Measurements from ENCODE around the gene KDM5C. TPM values are rescaled to one million over a fixed set of nuclear protein-coding genes. Genes with fewer than 3 reads are reported as not detected.

KDM5C gene
- total RNA-seq, 1 experiment from 2014 or later: 89.8 TPM

- no peaks in the 10 kb centered on the region for H3K4me1 ChIP-seq (ENCODE audit: insufficient read depth, low read length)
- no peaks in the 10 kb centered on the region for H3F3A ChIP-seq (ENCODE audit: low read length, unreplicated experiment)
- H3K9ac ChIP-seq (ENCODE audit: low read length): no peak overlapping the region
- H3K9me2 ChIP-seq (replicated peaks; ENCODE audit: low read length): no peaks in the 10 kb centered on the region
- POLR2A ChIA-PET (ENCODE audit: unreplicated experiment): no interaction called here
- no peaks in the 10 kb centered on the region for H3K9me3 ChIP-seq (ENCODE audit: low read length)
- intact Hi-C loops (cut with micrococcal nuclease): no loop called here
- TF ChIP-seq CTCF (conservative IDR thresholded peaks at IDR 0.05; ENCODE audit: low read depth, low read length): no peak
- no peak for TF ChIP-seq EZH2 (IDR thresholded peaks at IDR 0.05; ENCODE audit: low read length, unreplicated experiment)
- no peak for TF ChIP-seq EZH2phosphoT487 (IDR thresholded peaks at IDR 0.05; ENCODE audit: borderline replicate concordance, low read length)
- no peak overlapping the region for H3K4me2 ChIP-seq (ENCODE audit: low read length)
- H3K36me3 ChIP-seq (ENCODE audit: low read depth, low read length): no peaks in the 10 kb centered on the region
- no peak overlapping the region for H3K27ac ChIP-seq (ENCODE audit: low read length)
- no peak overlapping the region for H3K4me3 ChIP-seq (ENCODE audit: low read length)
- no peaks in the 10 kb centered on the region for H3K27me3 ChIP-seq (ENCODE audit: low read length)
- no peaks in the 10 kb centered on the region for H4K20me1 ChIP-seq (ENCODE audit: low read length)
- DNase-seq: no peak
- CTCF ChIA-PET: no interaction called here
- no peak for ATAC-seq
- no TSS peak for BruUV-seq (replicated peaks)
- no peaks in the 10 kb centered on the region for H3K79me2 ChIP-seq (ENCODE audit: low read length)
- no peak overlapping the region for H2AFZ ChIP-seq (ENCODE audit: low read length)
Measured at GRCh38 chrX:53254570-53255461, 29.8 kb upstream of the KDM5C start.

- Histone ChIP-seq H3K4me3 (ENCODE audit: low read length) (no peak overlapping the region), H3K27ac (ENCODE audit: low read length) (no peak overlapping the region)
- CTCF ChIA-PET: no interaction called here
Measured at GRCh38 chrX:53253293-53254020, 28.4 kb upstream of the KDM5C start.

More at GRCh38 chrX:53253293-53254020, 28.4 kb upstream of the KDM5C start:
- no TSS peak for BruUV-seq (replicated peaks)
- TF ChIP-seq CTCF (conservative IDR thresholded peaks at IDR 0.05; ENCODE audit: low read depth, low read length) (no peak), EZH2 (IDR thresholded peaks at IDR 0.05; ENCODE audit: low read length, unreplicated experiment) (no peak), EZH2phosphoT487 (IDR thresholded peaks at IDR 0.05; ENCODE audit: borderline replicate concordance, low read length) (no peak)
- Histone ChIP-seq H3K27me3 (ENCODE audit: low read length) (no peaks in the 10 kb centered on the region), H3K9me3 (ENCODE audit: low read length) (no peaks in the 10 kb centered on the region), H3K4me2 (ENCODE audit: low read length) (no peak overlapping the region), H3K4me1 (ENCODE audit: insufficient read depth, low read length) (no peaks in the 10 kb centered on the region), H4K20me1 (ENCODE audit: low read length) (no peaks in the 10 kb centered on the region), H2AFZ (ENCODE audit: low read length) (no peak overlapping the region), H3K9ac (ENCODE audit: low read length) (no peak overlapping the region), H3K79me2 (ENCODE audit: low read length) (no peaks in the 10 kb centered on the region), H3K36me3 (ENCODE audit: low read depth, low read length) (no peaks in the 10 kb centered on the region), H3F3A (ENCODE audit: low read length, unreplicated experiment) (no peaks in the 10 kb centered on the region), H3K9me2 (replicated peaks; ENCODE audit: low read length) (no peaks in the 10 kb centered on the region)
- POLR2A ChIA-PET (ENCODE audit: unreplicated experiment): no interaction called here
- ATAC-seq (no peak), DNase-seq (no peak)
- intact Hi-C loops (cut with micrococcal nuclease): no loop called here

Data from PC-3 (cell line).